Measurements from ENCODE around the gene RAB29.

DNA sequence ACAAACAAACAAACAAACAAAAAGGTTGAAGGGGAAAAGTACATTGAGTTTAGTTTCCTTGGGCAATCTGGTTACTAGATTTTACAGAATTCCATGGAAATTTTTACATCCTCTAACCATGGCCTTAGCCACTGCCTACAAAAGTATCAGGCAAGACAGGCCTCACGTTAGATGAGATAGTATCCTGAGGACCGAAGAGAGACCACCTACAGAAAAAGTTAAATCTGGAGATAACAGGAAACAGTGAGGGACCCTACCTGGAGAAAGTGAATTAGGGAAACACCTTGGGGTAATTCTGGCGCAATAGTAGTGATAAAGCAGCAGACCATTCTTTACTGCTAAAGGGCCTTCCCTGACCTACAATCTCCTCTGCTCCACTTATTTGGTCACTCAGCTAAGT lies 8.7 kb downstream of the RAB29 start:
- TF ChIP-seq CTCF (IDR thresholded peaks at IDR 0.05) (no peak), SIN3A (IDR thresholded peaks at IDR 0.05; ENCODE audit: borderline replicate concordance, insufficient read depth, low read depth, low read length) (no peak), POLR2AphosphoS5 (IDR thresholded peaks at IDR 0.05; ENCODE audit: low read depth, low read length) (no peak), TCF7L2 (IDR thresholded peaks at IDR 0.05; ENCODE audit: low read depth, low read length) (no peak)
- TF ChIP-seq, protein P1, sequence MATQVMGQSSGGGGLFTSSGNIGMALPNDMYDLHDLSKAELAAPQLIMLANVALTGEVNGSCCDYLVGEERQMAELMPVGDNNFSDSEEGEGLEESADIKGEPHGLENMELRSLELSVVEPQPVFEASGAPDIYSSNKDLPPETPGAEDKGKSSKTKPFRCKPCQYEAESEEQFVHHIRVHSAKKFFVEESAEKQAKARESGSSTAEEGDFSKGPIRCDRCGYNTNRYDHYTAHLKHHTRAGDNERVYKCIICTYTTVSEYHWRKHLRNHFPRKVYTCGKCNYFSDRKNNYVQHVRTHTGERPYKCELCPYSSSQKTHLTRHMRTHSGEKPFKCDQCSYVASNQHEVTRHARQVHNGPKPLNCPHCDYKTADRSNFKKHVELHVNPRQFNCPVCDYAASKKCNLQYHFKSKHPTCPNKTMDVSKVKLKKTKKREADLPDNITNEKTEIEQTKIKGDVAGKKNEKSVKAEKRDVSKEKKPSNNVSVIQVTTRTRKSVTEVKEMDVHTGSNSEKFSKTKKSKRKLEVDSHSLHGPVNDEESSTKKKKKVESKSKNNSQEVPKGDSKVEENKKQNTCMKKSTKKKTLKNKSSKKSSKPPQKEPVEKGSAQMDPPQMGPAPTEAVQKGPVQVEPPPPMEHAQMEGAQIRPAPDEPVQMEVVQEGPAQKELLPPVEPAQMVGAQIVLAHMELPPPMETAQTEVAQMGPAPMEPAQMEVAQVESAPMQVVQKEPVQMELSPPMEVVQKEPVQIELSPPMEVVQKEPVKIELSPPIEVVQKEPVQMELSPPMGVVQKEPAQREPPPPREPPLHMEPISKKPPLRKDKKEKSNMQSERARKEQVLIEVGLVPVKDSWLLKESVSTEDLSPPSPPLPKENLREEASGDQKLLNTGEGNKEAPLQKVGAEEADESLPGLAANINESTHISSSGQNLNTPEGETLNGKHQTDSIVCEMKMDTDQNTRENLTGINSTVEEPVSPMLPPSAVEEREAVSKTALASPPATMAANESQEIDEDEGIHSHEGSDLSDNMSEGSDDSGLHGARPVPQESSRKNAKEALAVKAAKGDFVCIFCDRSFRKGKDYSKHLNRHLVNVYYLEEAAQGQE (IDR thresholded peaks at IDR 0.05; ENCODE audit: insufficient read depth in 1 of 2, low read depth in 2 of 2, low read length in 1 of 2) = no peak
